ENCODE results near the gene PSPC1. TPM values are rescaled to one million over a fixed set of nuclear protein-coding genes. Genes with fewer than 3 reads are reported as not detected.
"Not testable (repeated sequence)": the region's sequence is repeated elsewhere in the genome, so short reads cannot be mapped to it uniquely, and the experiment has no call there.

The PSPC1 gene
- total RNA-seq, 2 donors from 2014 or later = 48.7 to 90.4 TPM

DNA sequence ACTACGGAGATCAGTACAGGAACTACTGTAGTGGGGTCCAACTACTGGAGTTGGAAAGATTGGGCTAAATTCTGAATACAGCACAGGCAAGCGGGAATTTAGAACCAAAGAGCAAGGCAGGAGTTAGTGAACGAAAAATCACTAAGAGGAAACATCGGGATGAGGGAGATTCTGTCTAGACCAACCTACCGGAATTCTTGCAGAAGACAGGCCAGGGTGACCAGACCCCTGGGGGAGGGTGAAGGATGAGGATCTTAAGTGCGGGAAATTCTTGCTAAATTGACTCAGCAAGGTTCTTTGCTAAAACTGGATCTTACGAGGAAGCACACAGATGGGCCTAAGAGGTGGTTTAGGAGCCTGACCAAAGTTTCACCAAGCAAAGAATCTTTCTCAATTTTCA, 13.2 kb upstream of the PSPC1 start:
- Histone ChIP-seq H3K4me3 (no peak overlapping the region), H3K27me3 (replicated peaks; ENCODE audit: insufficient read depth) (no peaks in the 10 kb centered on the region), H3K9me3 (no peaks in the 10 kb centered on the region), H3K27ac (no peak overlapping the region), H3K36me3 (no peaks in the 10 kb centered on the region), H3K4me1 (replicated peaks) (no peaks in the 10 kb centered on the region)
- 94% methylated on average over 7 of the region's 7 CpGs for WGBS
- intact Hi-C loops (cut with DNase I) = no loop called here
- DNase-seq (ENCODE audit: low spot score) = no peak
- TF ChIP-seq, protein P1, sequence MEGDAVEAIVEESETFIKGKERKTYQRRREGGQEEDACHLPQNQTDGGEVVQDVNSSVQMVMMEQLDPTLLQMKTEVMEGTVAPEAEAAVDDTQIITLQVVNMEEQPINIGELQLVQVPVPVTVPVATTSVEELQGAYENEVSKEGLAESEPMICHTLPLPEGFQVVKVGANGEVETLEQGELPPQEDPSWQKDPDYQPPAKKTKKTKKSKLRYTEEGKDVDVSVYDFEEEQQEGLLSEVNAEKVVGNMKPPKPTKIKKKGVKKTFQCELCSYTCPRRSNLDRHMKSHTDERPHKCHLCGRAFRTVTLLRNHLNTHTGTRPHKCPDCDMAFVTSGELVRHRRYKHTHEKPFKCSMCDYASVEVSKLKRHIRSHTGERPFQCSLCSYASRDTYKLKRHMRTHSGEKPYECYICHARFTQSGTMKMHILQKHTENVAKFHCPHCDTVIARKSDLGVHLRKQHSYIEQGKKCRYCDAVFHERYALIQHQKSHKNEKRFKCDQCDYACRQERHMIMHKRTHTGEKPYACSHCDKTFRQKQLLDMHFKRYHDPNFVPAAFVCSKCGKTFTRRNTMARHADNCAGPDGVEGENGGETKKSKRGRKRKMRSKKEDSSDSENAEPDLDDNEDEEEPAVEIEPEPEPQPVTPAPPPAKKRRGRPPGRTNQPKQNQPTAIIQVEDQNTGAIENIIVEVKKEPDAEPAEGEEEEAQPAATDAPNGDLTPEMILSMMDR (IDR thresholded peaks at IDR 0.05) = no peak

DNA sequence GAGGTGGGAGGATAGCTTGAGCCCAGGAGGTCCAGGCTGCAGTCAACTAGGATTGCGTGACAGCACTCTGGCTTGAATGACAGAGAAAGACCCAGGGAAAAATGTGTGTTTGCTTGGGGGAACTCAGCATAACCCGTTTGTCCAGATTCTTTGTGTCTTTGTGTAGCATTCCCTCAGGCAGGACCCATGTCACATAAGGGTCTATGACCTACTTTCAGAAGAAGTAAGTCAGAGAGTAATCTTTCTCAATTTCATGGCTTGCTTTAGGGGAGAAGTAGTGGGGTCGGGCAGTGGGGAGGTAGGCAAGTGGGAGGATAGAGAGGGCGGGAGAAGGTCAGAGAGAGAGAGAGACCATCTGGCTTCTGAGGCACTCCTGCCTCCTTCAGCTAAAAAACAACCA, 11.9 kb upstream of the PSPC1 start:
- no peaks in the 10 kb centered on the region for H3K36me3 ChIP-seq
- no peaks in the 10 kb centered on the region for H3K4me1 ChIP-seq (replicated peaks)
- intact Hi-C loops (cut with DNase I) = no loop called here
- H3K4me3 ChIP-seq = no peak overlapping the region
- peak; percentile 12 for DNase-seq (ENCODE audit: low spot score)
- no peaks in the 10 kb centered on the region for H3K9me3 ChIP-seq
- H3K27ac ChIP-seq = no peak overlapping the region
- no peaks in the 10 kb centered on the region for H3K27me3 ChIP-seq (replicated peaks; ENCODE audit: insufficient read depth)
- WGBS = 55% methylated on average over 4 of the region's 4 CpGs
- TF ChIP-seq, protein P1 (IDR thresholded peaks at IDR 0.05) = no peak
- TF ChIP-seq POLR2A (IDR thresholded peaks at IDR 0.05) (no peak), POLR2AphosphoS5 (IDR thresholded peaks at IDR 0.05) (no peak)

DNA sequence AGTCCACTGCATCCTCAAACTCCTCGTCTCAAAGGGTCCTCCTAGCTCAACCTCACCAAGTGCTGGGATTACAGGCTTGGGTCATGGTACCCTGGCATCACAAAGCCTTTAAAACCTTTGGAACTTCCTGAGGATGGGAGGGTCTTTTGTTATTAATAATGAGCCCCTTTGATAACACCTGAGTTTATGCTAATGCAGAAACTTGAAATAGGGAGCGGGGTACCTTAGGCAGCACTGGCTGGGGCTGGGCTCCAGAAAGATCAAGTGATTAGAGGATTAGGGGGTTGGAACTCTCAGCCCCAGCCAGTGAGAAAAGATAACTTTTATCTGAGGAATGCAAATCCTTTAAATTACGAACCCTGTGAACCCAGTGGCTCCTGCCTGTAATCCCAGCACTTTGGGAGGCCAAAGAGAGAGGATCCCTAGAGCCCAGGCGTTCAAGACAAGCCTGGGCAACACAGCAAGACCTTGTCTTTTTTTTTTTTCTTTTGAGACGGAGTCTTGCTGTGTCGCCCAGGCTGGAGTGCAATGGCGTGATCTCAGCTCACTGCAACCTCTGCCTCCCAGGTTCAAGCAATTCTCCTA, 9.3 kb upstream of the PSPC1 start:
- TF ChIP-seq POLR2A (IDR thresholded peaks at IDR 0.05) = no peak
- TF ChIP-seq, protein P1 (IDR thresholded peaks at IDR 0.05) = no peak
- TF ChIP-seq POLR2AphosphoS5 (IDR thresholded peaks at IDR 0.05) = no peak
- no peaks in the 10 kb centered on the region for H3K36me3 ChIP-seq
- H3K27ac ChIP-seq = no peak overlapping the region
- intact Hi-C loops (cut with DNase I) = no loop called here
- 90% methylated on average over 7 of the region's 7 CpGs for WGBS
- DNase-seq (ENCODE audit: low spot score) = no peak
- no peak overlapping the region for H3K4me3 ChIP-seq
- no peaks in the 10 kb centered on the region for H3K4me1 ChIP-seq (replicated peaks)
- H3K9me3 ChIP-seq = no peaks in the 10 kb centered on the region
- no peaks in the 10 kb centered on the region for H3K27me3 ChIP-seq (replicated peaks; ENCODE audit: insufficient read depth)

DNA sequence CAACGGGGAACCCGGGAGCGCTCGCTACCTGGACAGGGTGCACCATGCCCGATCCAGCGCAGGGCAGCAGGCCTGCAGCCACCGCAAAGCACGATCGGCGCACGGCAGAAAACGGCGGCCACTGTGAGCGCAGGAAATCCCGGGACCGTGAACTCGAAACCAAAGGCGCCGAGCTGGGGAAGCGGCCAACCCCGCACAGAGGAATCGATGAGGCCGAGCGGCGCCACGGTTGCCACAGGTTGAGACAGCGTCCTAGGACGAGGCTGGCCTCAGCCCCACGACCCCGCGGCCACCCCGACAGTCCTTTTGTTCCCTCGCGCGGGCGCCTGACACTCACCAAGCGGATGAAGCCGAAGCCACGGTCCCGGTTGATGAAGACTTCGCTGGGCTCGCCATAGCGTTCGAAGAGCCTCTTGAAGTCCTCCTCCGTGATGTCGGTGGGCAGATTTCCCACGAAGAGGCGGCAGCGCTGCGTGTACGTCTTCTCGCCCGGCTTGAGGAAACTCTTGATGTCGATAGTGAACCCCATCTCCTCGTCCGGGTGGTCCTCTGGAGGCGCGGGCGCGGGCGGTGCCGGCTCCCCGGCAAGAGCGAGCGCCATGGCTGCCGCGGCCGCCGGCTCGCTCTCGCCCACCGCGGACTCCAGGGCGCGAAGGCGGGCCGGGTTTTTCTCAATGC, 557 bp downstream of the PSPC1 start:
- TF ChIP-seq POLR2AphosphoS5 (IDR thresholded peaks at IDR 0.05) = no peak
- no peak for TF ChIP-seq POLR2A (IDR thresholded peaks at IDR 0.05)
- TF ChIP-seq, protein P1 (IDR thresholded peaks at IDR 0.05) = no peak
- intact Hi-C loops (cut with DNase I) = loop anchor here (2.0 to 5.0 kb wide), 3 partner anchors 80 to 175 kb away; partner anchors contain the start of genes MPHOSPH8, ZMYM2 and ZMYM5
- DNase-seq (ENCODE audit: low spot score) = peak; percentile 34
- H3K27me3 ChIP-seq (replicated peaks; ENCODE audit: insufficient read depth) = no peaks in the 10 kb centered on the region
- peak overlapping the region; percentile 62 to 69 for H3K4me3 ChIP-seq
- H3K27ac ChIP-seq = peak overlapping the region; percentile 89 to 90
- no peaks in the 10 kb centered on the region for H3K9me3 ChIP-seq
- no peaks in the 10 kb centered on the region for H3K36me3 ChIP-seq
- WGBS = under 1% methylated on average over 40 of the region's 77 CpGs
- H3K4me1 ChIP-seq (replicated peaks) = no peaks in the 10 kb centered on the region

DNA sequence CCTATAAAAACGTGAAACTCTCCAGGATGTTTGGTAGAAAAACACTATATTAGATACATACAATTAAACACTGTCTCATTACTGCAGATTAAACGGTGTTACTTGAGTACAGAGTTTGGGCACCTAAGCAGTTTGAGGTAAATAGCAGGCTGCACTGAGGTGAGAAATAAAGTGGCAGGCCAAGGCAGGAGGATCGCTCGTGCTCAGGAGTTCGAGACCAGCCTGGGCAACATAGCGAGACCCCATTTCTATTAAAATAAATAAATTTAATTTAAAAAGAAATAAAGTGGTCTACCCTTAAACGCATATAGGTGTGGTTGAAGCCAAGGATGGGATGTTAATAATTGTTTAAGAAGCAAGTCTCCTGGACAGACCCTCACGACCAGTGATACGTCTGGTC, 1.2 kb downstream of the PSPC1 start:
- Histone ChIP-seq H3K4me1 (replicated peaks) (no peaks in the 10 kb centered on the region), H3K9me3 (no peaks in the 10 kb centered on the region), H3K4me3 (peak overlapping the region; percentile 62 to 69), H3K36me3 (no peaks in the 10 kb centered on the region), H3K27ac (peak overlapping the region; percentile 89 to 90), H3K27me3 (replicated peaks; ENCODE audit: insufficient read depth) (no peaks in the 10 kb centered on the region)
- no peak for DNase-seq (ENCODE audit: low spot score)
- 7% methylated on average over 9 of the region's 9 CpGs for WGBS
- TF ChIP-seq POLR2AphosphoS5 (IDR thresholded peaks at IDR 0.05) = no peak
- TF ChIP-seq, protein P1 (IDR thresholded peaks at IDR 0.05) = no peak
- no peak for TF ChIP-seq POLR2A (IDR thresholded peaks at IDR 0.05)
- intact Hi-C loops (cut with DNase I) = loop anchor here (5.0 kb wide), 2 partner anchors 81 to 176 kb away; partner anchors contain the start of genes ZMYM2 and ZMYM5

DNA sequence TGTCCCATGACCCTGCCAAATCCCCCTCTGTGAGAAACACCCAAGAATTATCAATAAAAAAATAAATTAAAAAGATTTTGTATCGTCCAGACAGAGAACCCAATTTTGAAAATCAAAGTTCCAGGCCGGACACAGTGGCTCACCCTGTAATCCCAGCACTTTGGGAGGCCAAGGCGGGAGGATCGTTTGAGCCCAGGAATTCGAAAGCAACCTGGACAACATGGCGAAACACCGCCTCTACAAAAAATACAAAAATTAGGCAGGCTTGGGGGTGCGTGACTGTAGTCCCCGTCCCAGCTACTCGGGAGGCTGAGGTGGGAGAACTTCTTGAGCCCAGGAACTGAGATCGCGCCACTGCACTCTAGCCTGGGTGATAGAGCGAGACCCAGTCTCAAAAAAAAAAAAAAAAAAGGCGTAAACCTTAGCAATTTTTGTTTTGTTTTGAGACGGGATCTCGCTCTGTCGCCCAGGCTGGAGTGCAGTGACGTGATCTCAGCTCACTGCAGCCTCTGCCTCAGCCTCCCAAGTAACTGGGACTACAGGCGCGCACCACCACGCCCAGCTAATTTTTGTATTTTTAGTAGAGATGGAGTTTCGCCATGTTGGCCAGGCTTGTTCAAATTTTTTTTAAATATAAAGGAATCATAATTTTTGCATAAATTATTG, 1.9 kb downstream of the PSPC1 start:
- WGBS = 89% methylated on average over 22 of the region's 22 CpGs
- H3K4me1 ChIP-seq (replicated peaks); H3K27ac ChIP-seq; H3K27me3 ChIP-seq (replicated peaks; ENCODE audit: insufficient read depth); H3K9me3 ChIP-seq; H3K36me3 ChIP-seq; DNase-seq (ENCODE audit: low spot score): not testable (repeated sequence)
- H3K4me3 ChIP-seq = peak overlapping the region; percentile 62 to 69
- intact Hi-C loops (cut with DNase I) = loop anchor here (5.0 kb wide), 2 partner anchors 81 to 176 kb away; partner anchors contain the start of genes ZMYM2 and ZMYM5

Measured in prostate gland (tissue), 2 donors.